PC-9 (cell line): Measurements from ENCODE around the gene EPB41L5. TPM values are rescaled to one million over a fixed set of nuclear protein-coding genes. Genes with fewer than 3 reads are reported as not detected.
"Not testable (repeated sequence)": the region's sequence is repeated elsewhere in the genome, so short reads cannot be mapped to it uniquely, and the experiment has no call there.

Experiments used
- BruUV-seq: library from RNA; stranded (reverse); fragments of 400-500 nt; replicated peaks from 2 replicates; lab custom pipeline; 2021; lab: Mats Ljungman, UMichigan
- CTCF ChIA-PET: fragments of 300-600 bp; sonication (Branson Sonifier 250); formaldehyde crosslinking; loops from one replicate; lab custom pipeline; 2022; ENCODE audit warnings: antibody characterized with exemption; lab: Charles Lee
- POLR2A ChIA-PET: fragments of 300-600 bp; sonication (Branson Sonifier 250); formaldehyde crosslinking; loops from one replicate; lab custom pipeline; 2022; ENCODE audit warnings: antibody characterized with exemption; ENCODE audit not compliant: unreplicated experiment; lab: Charles Lee
- DNase-seq, 2 experiments: peaks; one replicate each; pipeline versions ENCODE4 v3.0.0 to v3.0.0-alpha.2; 2015 to 2022; ENCODE audit warnings: mixed read lengths in 1 of 2
- H2AFZ ChIP-seq: fragments of 200-600 bp; sonication (generic); 2 replicates; pipeline ENCODE4 v1.8.1; 2017; ENCODE audit warnings: antibody characterized with exemption
- H3F3A ChIP-seq: fragments of 200-600 bp; sonication (generic); 2 replicates; pipeline ENCODE4 v1.8.1; 2017; ENCODE audit warnings: antibody characterized with exemption, mild to moderate bottlenecking, low read depth; ENCODE audit not compliant: insufficient read depth
- H3K27ac ChIP-seq: fragments of 200-600 bp; sonication (generic); 2 replicates; pipeline ENCODE4 v1.6.1; 2016; ENCODE audit warnings: mixed run types
- H3K27me3 ChIP-seq: fragments of 200-600 bp; sonication (generic); 2 replicates; pipeline ENCODE4 v1.6.1; 2016; ENCODE audit warnings: low read depth, mixed run types; ENCODE audit not compliant: insufficient read depth
- H3K36me3 ChIP-seq: fragments of 200-600 bp; sonication (generic); 2 replicates; pipeline ENCODE4 v1.6.1; 2016; ENCODE audit warnings: low read depth, mixed run types
- H3K4me1 ChIP-seq: fragments of 200-600 bp; sonication (generic); replicated peaks from 2 replicates; pipeline ENCODE4 v1.6.1; 2016; ENCODE audit warnings: mixed run types; ENCODE audit not compliant: insufficient read depth
- H3K4me2 ChIP-seq: fragments of 200-600 bp; sonication (generic); 2 replicates; pipeline ENCODE4 v1.6.1; 2017; ENCODE audit warnings: mixed run types
- H3K4me3 ChIP-seq: fragments of 200-600 bp; sonication (generic); 2 replicates; pipeline ENCODE4 v1.6.1; 2016; ENCODE audit warnings: mixed run types
- H3K79me2 ChIP-seq: fragments of 200-600 bp; sonication (generic); 2 replicates; pipeline ENCODE4 v1.6.1; 2017; ENCODE audit warnings: low read depth, mixed run types
- H3K9me2 ChIP-seq: fragments of 200-600 bp; sonication (generic); 2 replicates; pipeline ENCODE4 v1.8.1; 2017; ENCODE audit warnings: mild to moderate bottlenecking; ENCODE audit not compliant: insufficient read depth
- H3K9me3 ChIP-seq: fragments of 200-600 bp; sonication (generic); 2 replicates; pipeline ENCODE4 v1.8.1; 2016; ENCODE audit warnings: low read depth; ENCODE audit not compliant: insufficient read depth
- H4K20me1 ChIP-seq: fragments of 200-600 bp; sonication (generic); 2 replicates; pipeline ENCODE4 v1.8.1; 2017; ENCODE audit not compliant: insufficient read depth
- CTCF ChIP-seq: fragments of 200-600 bp; sonication (generic); conservative IDR thresholded peaks from 2 replicates; pipeline ENCODE4 v1.6.1; 2017; ENCODE audit warnings: mixed run types, antibody characterized with exemption, mild to moderate bottlenecking, moderate library complexity
- EZH2 ChIP-seq: fragments of 200-600 bp; sonication (generic); IDR thresholded peaks from 2 replicates; pipeline ENCODE4 v1.8.0; 2017; ENCODE audit warnings: antibody characterized with exemption, low read depth
- intact Hi-C: fragments of 100-400 bp; cut with micrococcal nuclease; formaldehyde crosslinking; loops from one replicate; pipeline ENCODE4 v1.10.0; 2022; ENCODE audit not compliant: unreplicated experiment
- total RNA-seq: library from RNA; stranded (reverse); gene quantifications from 2 replicates; pipeline ENCODE4 v1.2.3, GENCODE V29; 2021

The EPB41L5 gene
- total RNA-seq, 1 experiment from 2014 or later, result 18.4 TPM

GRCh38 chr2:120132691-120133090 is 119.8 kb downstream of the EPB41L5 start:
- no TSS peak for BruUV-seq
- Histone ChIP-seq H3K27me3 (no peaks in the 10 kb centered on the region), H2AFZ (no peak overlapping the region), H3K36me3 (no peaks in the 10 kb centered on the region), H4K20me1 (no peaks in the 10 kb centered on the region), H3K9me3 (peaks cover 8% of the 10 kb centered on the region; the same call in 1 of the 2 replicates), H3K4me2 (no peak overlapping the region), H3K4me1 (peaks cover 21% of the 10 kb centered on the region), H3K4me3 (no peak overlapping the region), H3F3A (peaks cover 17% of the 10 kb centered on the region; the same call in 1 of the 2 replicates), H3K79me2 (no peaks in the 10 kb centered on the region), H3K9me2 (no peaks in the 10 kb centered on the region), H3K27ac (no peak overlapping the region)
- ChIA-PET POLR2A (no interaction called here), CTCF (no interaction called here)
- no peak for DNase-seq
- intact Hi-C loops, result no loop called here
- no peak for TF ChIP-seq CTCF

GRCh38 chr2:120133572-120134244 is 120.8 kb downstream of the EPB41L5 start:
- CTCF ChIA-PET, result no interaction called here

GRCh38 chr2:120134263-120134662 is 121.4 kb downstream of the EPB41L5 start:
- no peaks in the 10 kb centered on the region for H3K27me3 ChIP-seq
- peaks cover 8% of the 10 kb centered on the region; the same call in 1 of the 2 replicates for H3K9me3 ChIP-seq
- no peaks in the 10 kb centered on the region for H3K36me3 ChIP-seq
- H3K27ac ChIP-seq, result peak overlapping the region; percentile 56
- peak; percentile 59 to 94 for DNase-seq
- CTCF ChIA-PET, result interaction anchor here (0.6 kb wide), 1 partner anchor 1803 kb away, joined by 3 read pairs; no protein-coding TSS in a partner anchor
- peak overlapping the region; percentile 40 for H3K4me2 ChIP-seq
- H2AFZ ChIP-seq, result no peak overlapping the region
- H3K79me2 ChIP-seq, result no peaks in the 10 kb centered on the region
- no peaks in the 10 kb centered on the region for H4K20me1 ChIP-seq
- no TSS peak for BruUV-seq
- intact Hi-C loops, result no loop called here
- peaks cover 21% of the 10 kb centered on the region for H3K4me1 ChIP-seq
- no peaks in the 10 kb centered on the region for H3K9me2 ChIP-seq
- POLR2A ChIA-PET, result no interaction called here
- H3K4me3 ChIP-seq, result no peak overlapping the region
- TF ChIP-seq EZH2, result no peak
- no peak for TF ChIP-seq CTCF
- H3F3A ChIP-seq, result peaks cover 17% of the 10 kb centered on the region; the same call in 1 of the 2 replicates

More at GRCh38 chr2:120133572-120134244, 120.8 kb downstream of the EPB41L5 start:
- no peak for TF ChIP-seq CTCF
- TF ChIP-seq EZH2, result no peak
- H3K4me3 ChIP-seq, result no peak overlapping the region
- H2AFZ ChIP-seq, result no peak overlapping the region
- H3K27ac ChIP-seq, result peak overlapping the region; percentile 56
- H4K20me1 ChIP-seq, result no peaks in the 10 kb centered on the region
- no peaks in the 10 kb centered on the region for H3K79me2 ChIP-seq
- no peaks in the 10 kb centered on the region for H3K9me2 ChIP-seq
- no peaks in the 10 kb centered on the region for H3K27me3 ChIP-seq
- POLR2A ChIA-PET, result no interaction called here
- no TSS peak for BruUV-seq
- peaks cover 17% of the 10 kb centered on the region; the same call in 1 of the 2 replicates for H3F3A ChIP-seq
- no peaks in the 10 kb centered on the region for H3K36me3 ChIP-seq
- DNase-seq, result peak in 1 of 2 experiments; percentile 43
- H3K4me1 ChIP-seq, result peaks cover 21% of the 10 kb centered on the region
- peak overlapping the region; percentile 40 for H3K4me2 ChIP-seq
- peaks cover 8% of the 10 kb centered on the region; the same call in 1 of the 2 replicates for H3K9me3 ChIP-seq
- intact Hi-C loops, result no loop called here

GRCh38 chr2:120135013-120135412 is 122.1 kb downstream of the EPB41L5 start:
- Histone ChIP-seq H3K4me2 (peak overlapping the region; percentile 40), H3F3A (peaks cover 17% of the 10 kb centered on the region; the same call in 1 of the 2 replicates), H3K27ac (peak overlapping the region; percentile 56; the same call in 1 of the 2 replicates), H3K4me1 (peaks cover 21% of the 10 kb centered on the region)
- DNase-seq, BruUV-seq, POLR2A ChIA-PET, H3K27me3 ChIP-seq, H3K9me2 ChIP-seq, H3K36me3 ChIP-seq, H4K20me1 ChIP-seq, H3K9me3 ChIP-seq, intact Hi-C loops, H3K79me2 ChIP-seq, H2AFZ ChIP-seq, H3K4me3 ChIP-seq: not testable (repeated sequence)
- CTCF ChIA-PET, result interaction anchor here (0.6 kb wide), 1 partner anchor 1804 kb away, joined by 3 read pairs; no protein-coding TSS in a partner anchor
